Esophagus mucosa (tissue), 1 donor: Measurements from ENCODE around the gene UBE2H. TPM values are rescaled to one million over a fixed set of nuclear protein-coding genes. Genes with fewer than 3 reads are reported as not detected.
A peak's percentile ranks its signal among the peaks of the same experiment; 100 is the strongest.
"Not testable (repeated sequence)": the region's sequence is repeated elsewhere in the genome, so short reads cannot be mapped to it uniquely, and the experiment has no call there.

Experiments
- ATAC-seq: fragments of 200-7000 bp; cut with Tn5 transposase; one replicate; pipeline ENCODE4 v1.9.1; 2020
- total RNA-seq: library from RNA; stranded (reverse); gene quantifications from one replicate; pipeline ENCODE4 v1.2.4, GENCODE V29; 2023
- donor health status: DM: yes; HTN: yes; CAD: no.

Gene UBE2H
- total RNA-seq, 1 donor from 2014 or later: 98.3 TPM

DNA sequence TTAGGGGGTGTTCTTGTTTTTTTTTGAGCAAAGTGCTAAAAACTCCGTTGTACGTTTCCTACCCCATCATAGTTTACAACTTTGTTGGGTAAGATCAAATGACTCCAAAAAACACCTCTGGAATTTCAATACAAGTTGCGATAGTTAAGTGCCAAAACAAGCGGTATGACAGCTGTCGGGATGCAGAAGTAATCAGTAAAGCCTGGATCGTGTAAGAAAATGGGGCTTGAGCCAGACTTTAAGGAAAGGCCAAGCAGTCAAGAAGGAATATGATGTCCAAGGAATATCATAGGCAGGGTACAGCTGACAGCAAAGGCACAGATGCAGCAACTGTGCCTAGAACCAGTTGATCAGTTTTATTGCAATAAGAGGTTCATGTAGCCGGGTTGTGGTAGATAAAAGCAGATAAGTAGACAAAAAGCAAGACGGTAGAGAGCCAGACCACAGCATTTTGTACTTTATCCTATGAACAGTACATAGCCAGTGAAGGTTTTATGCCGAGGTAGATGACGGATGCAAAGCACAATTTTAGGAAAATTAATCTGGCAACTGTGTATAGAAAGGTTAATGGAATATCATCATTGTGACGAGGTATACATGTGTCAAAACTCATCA, 45.5 kb downstream of the UBE2H start:
- no peak for ATAC-seq

GRCh38 chr7:129906700-129907099, 46.1 kb downstream of the UBE2H start:
- ATAC-seq: no peak

GRCh38 chr7:129903935-129904334, 48.8 kb downstream of the UBE2H start:
- ATAC-seq: no peak

- ATAC-seq: no peak
These were observed 49.9 kb downstream of the UBE2H start for GRCh38 chr7:129902788-129903422.

DNA sequence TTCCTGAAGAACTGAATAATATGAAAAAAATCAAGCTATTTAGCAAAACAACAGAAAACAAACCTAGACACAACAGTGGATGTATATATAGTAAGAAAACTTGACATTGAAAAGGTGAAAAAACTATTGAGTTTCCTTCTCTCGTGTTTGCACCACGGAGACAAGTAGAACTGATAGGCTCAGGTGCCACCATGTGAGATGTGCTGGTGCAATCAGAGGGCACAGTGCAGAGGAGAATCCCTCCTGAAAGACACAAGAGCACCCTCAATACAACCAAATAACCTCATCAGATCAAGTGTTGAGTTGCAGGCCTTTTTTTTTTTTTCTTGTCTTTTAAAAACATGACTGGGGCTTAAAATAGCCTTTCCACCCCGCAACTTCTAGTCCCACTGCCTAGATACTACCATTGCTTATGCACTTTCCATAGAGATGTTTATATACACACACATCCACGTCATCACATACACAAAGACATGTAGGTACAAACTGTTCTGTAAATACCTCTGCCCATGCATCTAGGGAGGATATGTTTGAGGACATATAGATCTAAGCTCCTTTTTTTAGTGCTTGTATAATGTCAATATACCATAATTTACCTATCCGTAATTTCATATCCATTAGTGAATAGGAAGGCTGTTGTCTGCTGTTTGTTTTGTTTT, 54.1 kb downstream of the UBE2H start:
- no peak for ATAC-seq

- no peak for ATAC-seq
These were observed 54.8 kb downstream of the UBE2H start for GRCh38 chr7:129898007-129898406.

GRCh38 chr7:129896568-129897382, 56.0 kb downstream of the UBE2H start:
- peak; percentile 79 for ATAC-seq

DNA sequence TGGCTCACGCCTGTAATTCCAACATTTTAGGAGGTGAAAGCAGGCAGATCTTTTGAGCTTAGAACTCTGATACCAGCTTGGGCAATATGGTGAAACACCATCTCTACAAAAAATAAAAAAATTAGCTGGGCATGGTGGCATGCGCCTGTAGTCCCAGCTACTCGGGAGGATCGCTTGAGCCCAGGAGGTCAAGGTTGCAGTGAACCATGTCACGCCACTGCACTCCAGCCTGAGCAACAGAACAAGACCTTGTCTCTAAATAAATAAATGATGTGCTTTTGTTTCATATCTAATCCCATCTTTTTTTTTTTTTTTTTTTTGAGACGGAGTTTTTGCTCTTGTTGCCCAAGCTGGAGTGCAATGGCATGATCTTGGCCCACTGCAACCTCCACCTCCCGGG, 58.6 kb downstream of the UBE2H start:
- not testable (repeated sequence) for ATAC-seq

GRCh38 chr7:129890090-129890489, 62.7 kb downstream of the UBE2H start:
- ATAC-seq: no peak

DNA sequence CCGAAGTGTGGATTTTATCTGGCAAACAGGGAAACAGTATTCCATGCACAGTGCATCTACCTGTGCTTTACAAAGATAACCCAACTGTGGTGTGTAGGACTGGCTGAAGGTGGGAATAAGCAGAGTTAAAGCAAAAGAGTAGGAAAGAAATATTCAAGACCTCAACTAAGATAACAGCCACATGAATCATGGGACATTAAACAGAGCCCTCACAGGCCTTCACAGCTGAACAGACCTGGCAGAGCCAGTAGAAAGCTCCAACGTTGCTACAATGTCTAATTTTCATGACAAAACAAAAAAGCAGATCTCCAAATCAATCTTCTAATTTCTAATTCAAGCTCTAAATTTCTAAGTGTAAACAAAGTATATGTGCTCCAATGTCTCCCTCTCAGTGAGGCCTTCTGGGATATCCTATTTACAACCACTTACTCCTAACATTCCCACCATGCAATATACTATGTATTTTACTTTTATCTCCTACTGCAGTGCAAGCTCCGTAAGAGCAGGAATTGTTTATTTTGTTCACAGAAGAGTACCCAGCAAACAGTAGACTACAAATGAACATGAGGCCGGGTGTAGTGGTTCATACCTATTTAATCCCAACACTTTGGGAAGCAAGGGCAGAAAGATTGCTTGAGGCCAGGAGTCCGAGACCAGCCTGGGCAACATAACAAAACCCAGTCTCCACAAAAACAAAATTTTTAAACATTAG, 63.5 kb downstream of the UBE2H start:
- no peak for ATAC-seq

GRCh38 chr7:129887865-129888264, 64.9 kb downstream of the UBE2H start:
- no peak for ATAC-seq

GRCh38 chr7:129886818-129887186, 66.0 kb downstream of the UBE2H start:
- ATAC-seq: no peak

DNA sequence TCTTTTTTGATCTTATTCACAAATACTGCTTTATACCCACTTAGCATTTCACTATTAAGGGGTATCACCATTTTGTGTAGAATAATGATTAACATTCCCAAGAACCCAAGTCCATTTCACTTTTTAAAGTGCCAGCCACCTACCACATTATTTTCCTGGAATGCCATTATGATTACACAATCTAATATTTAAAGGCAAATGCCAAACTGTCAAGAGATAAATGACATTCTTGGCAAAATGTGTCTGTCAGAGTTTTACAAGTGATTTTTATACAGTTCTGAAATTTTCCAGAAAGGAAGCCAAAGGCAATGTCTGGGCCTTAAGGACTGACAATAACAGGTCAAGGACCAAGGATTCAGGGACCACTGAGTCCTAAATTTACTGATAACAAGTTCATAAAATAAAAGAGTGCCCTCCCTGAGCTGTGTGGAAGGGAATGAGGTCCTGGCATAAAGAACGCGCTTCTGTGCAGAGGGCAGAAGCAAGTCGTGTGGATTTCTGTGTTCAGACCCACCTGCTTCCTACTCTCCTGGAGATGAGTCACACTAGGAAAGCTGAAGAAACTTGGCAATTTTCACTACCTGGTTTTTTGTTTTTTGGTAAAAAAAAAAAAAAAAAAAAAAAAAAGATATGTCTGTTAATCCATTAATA, 66.5 kb downstream of the UBE2H start:
- peak; percentile 36 for ATAC-seq

DNA sequence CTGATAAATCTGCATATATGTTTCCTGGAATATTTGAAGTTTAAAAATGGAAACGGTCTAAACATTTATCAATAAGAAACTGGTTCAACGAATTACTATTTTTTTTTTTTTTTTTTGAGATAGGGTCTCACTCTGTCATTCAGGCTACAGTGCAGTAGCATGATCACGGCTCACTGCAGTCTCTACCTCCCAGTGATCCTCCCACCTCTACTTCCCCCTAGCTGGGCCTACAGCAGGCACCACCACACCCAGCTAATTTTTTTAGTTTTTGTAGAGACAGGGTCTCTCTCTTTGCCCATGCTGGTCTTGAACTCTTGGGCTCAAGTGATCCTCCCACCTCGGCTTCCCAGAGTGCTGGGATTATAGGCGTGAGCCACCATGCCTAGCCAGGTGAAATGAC, 68.3 kb downstream of the UBE2H start:
- ATAC-seq: peak; percentile 24

DNA sequence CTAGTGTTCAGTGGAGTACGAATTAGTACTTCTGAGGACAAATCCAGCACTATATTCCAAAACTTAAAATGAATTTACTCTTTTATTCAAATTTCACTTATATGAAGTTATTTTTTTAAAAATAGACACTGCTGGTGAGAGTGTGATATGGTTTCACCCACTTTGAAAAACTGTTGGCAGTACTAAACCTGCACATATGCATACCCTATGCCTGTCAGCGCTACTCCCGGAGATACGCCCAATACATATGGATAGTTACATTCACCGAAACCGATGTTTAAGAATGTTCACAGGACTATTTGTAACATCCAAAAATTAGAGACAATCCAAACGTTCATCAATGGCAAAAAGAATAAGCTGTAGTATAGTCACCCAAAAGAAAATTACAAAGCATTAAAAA, 69.6 kb downstream of the UBE2H start:
- no peak for ATAC-seq

- no peak for ATAC-seq
These were observed 70.2 kb downstream of the UBE2H start for GRCh38 chr7:129882531-129882930.

DNA sequence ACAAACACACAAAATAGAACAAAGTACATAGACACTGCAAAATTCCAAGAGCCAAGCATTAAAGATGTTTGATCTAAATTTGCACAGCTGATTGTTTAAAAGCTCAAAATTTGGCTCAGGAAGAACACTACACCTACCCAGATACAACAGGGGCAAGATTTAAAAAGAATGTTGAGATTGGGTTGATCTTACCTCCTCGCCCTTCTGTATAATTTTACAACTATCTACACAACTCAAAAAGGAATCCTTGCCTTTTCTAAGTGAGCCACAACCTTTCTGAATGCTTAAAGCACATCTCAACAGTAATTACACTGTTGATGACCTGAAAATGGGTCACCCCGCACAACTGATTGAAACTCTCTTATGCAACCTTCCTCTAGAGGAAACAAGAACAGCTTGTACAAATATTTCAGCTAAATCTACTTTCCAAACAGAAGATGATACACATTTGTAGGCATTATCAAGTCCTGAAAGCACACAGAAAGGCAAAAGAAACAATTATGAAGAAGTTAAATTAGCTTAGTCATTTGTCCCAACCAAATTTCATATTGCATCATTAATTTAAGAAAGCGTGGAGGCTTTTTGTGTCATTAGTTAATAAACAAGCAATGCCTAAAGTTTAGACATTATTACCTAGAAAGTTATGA, 75.5 kb downstream of the UBE2H start:
- ATAC-seq: peak; percentile 39

GRCh38 chr7:129875745-129876411, 76.9 kb downstream of the UBE2H start:
- ATAC-seq: peak; percentile 58

- no peak for ATAC-seq
These were observed 77.6 kb downstream of the UBE2H start for GRCh38 chr7:129875160-129875559.

GRCh38 chr7:129874722-129875121, 78.0 kb downstream of the UBE2H start:
- no peak for ATAC-seq

DNA sequence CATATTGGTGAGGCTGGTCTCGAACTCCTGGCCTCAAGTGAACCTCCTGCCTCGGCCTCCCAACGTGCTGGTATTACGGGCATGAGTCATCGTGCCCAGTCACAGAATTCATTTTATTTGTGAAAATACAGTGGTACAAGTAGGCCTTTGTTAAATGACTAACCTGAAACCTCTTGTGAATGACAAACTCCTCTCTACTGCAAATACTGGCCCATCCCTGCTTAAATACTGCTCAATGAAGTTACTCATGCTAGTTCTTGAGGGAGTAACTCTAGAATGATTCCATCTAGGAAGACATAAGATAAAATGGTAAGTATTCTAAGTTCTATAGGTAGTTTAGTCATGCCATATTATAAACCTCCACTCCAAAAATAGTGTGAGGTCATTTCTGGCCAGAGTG, 80.7 kb downstream of the UBE2H start:
- peak; percentile 84 for ATAC-seq
